HEK293T (cell line): ENCODE results near the gene ZNF587.
"Not testable (repeated sequence)": the region's sequence is repeated elsewhere in the genome, so short reads cannot be mapped to it uniquely, and the experiment has no call there.

Source experiments
- ELF4 ChIP-seq: fragments of 450-650 bp; IDR thresholded peaks from 2 replicates; pipeline ENCODE4 v1.6.1; 2017; ENCODE audit warnings: antibody characterized with exemption
- FOXM1 ChIP-seq: fragments of 450-650 bp; IDR thresholded peaks from 2 replicates; pipeline ENCODE4 v1.6.1; 2017; ENCODE audit warnings: mild to moderate bottlenecking, borderline replicate concordance

- not testable (repeated sequence) for TF ChIP-seq ELF4, FOXM1
These were observed 39.0 kb upstream of the ZNF587 start for GRCh38 chr19:57810410-57811295.
